GOT3 (cell line): ENCODE data around the gene SCTR.
"Not testable (repeated sequence)": the region's sequence is repeated elsewhere in the genome, so short reads cannot be mapped to it uniquely, and the experiment has no call there.

Experiments
- DNase-seq: peaks from one replicate; lab custom pipeline; 2025; ENCODE audit warnings: mixed read lengths; lab: John Stamatoyannopoulos, UW

SCTR gene

DNA sequence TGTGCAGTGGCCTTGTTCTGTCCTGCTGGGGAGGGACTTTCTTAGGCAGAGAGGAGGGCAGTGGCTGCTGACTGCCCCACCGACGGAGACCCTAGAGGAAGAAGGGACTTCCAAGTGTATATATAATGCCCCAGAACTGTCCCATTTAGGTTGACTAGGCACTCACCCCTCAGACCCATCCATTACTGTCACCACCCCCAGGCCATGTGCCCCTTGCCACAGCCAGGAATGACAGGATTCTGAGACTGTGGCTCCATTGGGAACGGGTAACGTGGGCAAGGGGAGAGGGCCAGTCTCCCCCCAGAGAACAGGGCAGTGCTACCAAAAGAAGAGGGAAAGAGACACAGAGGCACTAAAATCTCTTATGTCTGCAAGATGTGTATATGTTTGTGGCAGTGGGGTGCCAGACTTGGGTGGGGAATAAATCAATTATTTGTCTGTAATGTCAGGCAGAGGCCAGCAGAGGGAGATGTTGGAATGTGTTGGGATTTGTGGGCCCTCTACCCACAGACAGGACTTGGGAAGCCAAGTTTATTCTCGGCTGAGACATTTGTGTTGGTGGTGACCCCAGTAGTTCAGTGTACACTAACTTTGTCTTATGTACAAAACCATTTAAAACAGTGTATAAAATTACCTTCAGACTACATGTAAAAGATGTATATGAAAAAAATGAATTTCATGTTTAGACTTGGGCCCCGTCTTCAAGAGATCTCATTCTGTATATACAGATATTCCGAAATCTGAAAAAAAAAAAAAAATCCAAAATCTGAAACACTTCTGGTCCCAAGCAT lies 116.7 kb downstream of the SCTR start:
- peak; percentile 8 for DNase-seq

DNA sequence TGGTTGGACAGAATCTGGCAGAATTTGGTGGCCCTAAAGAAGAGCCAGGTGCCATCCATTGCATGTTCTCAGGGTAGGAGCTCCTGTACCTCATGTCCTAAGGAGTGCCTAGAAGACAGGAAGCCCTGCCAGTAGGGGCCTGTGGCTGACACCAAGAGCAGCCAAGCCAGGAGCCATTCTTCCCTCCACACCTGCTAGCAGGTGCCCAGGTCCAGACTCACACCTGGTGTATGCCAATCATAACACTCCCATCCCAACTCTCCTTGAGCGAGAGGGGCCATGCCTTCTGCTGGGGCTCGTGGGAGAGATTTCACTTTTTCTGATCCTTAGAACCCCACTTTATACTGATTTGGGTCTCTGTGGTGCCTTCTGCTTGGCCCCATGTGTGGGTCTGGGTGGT lies 119.1 kb downstream of the SCTR start:
- DNase-seq, result no peak

DNA sequence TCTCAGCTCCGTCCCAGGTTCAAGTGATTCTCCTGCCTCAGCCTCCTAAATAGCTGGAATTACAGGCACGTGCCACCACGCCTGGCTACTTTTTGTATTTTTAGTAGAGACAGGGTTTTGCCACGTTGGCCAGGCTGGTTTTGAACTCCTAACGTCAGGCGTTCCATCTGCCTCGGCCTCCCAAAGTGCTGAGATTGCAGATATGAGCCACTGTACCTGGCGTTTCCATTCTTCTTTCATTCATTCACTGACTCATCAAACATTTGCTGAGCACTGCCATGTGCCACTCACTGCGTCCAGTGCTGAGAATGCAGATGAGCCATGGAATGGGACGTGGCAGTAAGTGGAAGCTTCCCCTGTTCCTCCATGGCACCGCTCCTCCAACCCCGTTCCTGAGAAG lies 120.7 kb downstream of the SCTR start:
- DNase-seq, result not testable (repeated sequence)

DNA sequence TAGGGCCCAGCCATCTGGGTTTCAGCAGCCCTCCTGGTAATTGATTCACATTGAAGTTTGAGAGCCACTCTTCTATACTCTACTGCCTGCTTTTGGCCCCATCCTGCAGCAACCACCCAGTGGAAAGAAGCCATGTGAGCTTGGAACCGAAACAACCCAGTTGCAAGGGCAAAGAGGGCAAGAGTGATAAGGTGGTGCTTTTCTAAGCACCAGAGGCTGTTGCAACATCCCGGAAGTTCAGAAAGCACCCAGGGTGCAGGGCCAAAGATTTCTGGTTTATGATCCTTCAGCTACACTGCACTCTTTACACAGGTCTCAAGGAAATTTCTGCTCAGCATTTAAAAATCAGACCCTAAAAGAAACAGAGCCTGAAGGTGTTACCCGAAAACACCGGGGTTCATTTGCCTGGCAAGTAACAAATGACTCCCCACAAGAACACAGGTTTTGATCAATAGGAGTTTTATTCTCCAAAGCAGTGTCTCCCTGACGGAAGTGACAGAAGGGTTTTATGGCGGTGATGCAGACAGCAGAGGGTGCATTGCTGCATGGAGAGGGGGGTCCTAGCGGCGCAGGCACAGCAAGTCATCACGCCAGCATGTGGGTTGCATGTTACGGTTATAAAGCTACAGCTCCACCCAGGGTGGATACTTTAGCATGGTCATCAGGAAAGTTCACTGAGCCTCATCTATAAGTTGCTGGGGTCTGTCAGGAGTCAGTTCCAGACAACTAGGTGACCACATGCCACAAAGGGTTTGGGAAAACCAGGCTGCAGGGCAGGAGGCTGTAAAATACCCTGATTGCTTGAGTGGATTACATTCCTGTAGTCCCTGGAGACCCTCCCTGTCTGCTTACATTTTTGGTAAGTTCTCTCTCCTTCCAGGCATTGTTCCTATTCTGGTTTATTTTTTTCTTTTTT lies 121.4 kb downstream of the SCTR start:
- DNase-seq, result no peak

DNA sequence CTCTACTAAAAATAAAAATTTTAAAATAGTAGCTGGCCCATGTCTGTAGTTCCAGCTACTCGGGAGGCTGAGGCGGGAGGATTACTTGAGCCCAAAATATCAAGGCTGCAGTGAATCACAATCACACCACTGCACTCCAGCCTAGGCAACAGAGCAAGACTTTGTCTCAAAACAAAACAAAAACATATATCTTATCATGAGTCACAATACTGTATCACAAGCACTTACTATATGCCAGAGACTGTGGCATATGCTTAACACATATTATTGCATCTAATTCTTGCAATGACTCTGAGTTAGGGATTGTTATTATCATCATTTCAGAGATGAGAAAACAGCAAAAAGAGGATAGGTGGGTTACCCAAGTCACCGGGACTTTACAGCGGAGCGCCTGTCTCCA lies 122.2 kb downstream of the SCTR start:
- DNase-seq, result no peak

DNA sequence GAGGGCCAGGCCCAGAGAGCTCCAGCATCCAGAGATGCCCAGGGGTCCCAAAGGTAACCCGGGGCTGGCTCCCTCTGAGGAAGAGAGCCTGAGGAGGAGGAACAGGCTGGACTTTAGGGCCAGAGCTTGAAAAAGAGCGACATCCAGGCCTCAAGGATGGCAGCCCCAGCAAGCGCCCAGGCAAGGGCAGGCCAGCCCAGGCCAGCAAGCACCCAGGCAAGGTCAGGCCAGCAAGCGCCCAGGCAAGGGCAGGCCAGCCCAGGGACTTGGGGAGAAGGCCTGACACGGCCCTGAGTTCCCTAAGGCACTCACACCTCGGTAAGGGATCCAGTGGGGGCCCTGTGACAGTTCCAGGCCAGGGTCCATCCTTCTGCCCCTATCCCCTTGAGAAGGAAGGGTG lies 127.1 kb downstream of the SCTR start:
- no peak for DNase-seq

DNA sequence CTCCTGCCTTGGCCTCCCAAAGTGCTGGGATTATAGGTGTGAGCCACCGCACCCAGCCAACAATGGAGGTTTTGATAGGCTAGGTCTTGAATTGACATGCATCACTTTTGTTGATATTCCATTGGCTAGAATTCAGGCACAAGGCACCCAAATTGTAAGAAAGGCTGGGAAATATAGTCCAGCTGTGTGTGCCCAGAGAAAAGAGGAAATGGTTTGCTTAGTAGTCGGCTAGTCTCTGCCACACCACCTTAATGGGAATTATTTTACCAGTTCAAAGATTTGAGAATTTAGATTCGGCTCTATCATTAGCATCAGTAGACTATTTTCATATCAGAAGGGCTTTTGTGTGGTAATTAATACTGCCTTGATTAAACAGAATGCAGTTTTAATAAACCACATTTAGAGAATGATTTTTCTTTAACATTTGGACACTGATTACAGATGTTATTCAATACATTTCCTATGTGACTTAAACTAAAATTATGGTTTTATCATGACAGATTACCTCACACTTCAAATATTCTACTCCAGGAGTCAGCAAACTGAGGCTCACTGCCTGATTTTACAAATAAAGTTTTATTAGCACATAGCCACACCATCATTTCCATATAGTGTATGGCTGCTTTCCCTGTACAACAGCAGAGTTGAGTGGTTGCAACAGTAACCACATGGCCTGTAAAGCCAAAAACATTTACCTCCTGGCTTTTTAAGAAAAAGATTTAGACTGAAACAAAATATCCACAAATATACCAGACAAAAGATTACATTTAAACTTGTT lies 130.1 kb downstream of the SCTR start:
- no peak for DNase-seq
